Activated naive CD4-positive, alpha-beta T cell treated with anti-CD3 and anti-CD28 coated beads for 36 hours (primary cell): ENCODE results near the gene GALNS. TPM values are rescaled to one million over a fixed set of nuclear protein-coding genes. Genes with fewer than 3 reads are reported as not detected.

ENCODE experiments used
- CTCF ChIA-PET: fragments of 350-600 bp; sonication (Branson Sonifier 250); formaldehyde crosslinking; loops from one replicate; lab custom pipeline; 2021; ENCODE audit warnings: antibody characterized with exemption; lab: Charles Lee
- DNase-seq: peaks from one replicate; pipeline ENCODE4 v3.0.0-alpha.2; 2020
- H3K27ac Mint-ChIP-seq: one replicate; pipeline ENCODE4 v1.8.0; 2021; ENCODE audit warnings: mild to moderate bottlenecking, mixed read lengths
- H3K27me3 Mint-ChIP-seq: one replicate; pipeline ENCODE4 v1.8.0; 2021; ENCODE audit warnings: low read depth, mixed read lengths
- H3K36me3 Mint-ChIP-seq: one replicate; pipeline ENCODE4 v1.8.0; 2021; ENCODE audit warnings: low read depth, mixed read lengths
- H3K4me1 Mint-ChIP-seq: one replicate; pipeline ENCODE4 v1.8.0; 2021; ENCODE audit warnings: low read depth, mixed read lengths
- H3K4me3 Mint-ChIP-seq: one replicate; pipeline ENCODE4 v1.8.0; 2021; ENCODE audit warnings: mild to moderate bottlenecking, moderate library complexity, mixed read lengths
- H3K9me3 Mint-ChIP-seq: one replicate; pipeline ENCODE4 v1.8.0; 2021; ENCODE audit warnings: mixed read lengths
- intact Hi-C: fragments of 100-400 bp; cut with micrococcal nuclease; formaldehyde crosslinking; loops from one replicate; pipeline ENCODE4 v1.15.1; 2023
- total RNA-seq, 2 experiments: library from RNA; stranded (reverse); gene quantifications; one replicate each; pipeline ENCODE4 v1.2.3, GENCODE V29; 2021

The GALNS gene
- total RNA-seq, 2 experiments from 2014 or later: 10.9 to 11.2 TPM

- no peaks in the 10 kb centered on the region for H3K9me3 Mint-ChIP-seq
- intact Hi-C loops: no loop called here
These were observed 50.1 kb downstream of the GALNS start for GRCh38 chr16:88806491-88807111.

GRCh38 chr16:88805887-88806393, 50.8 kb downstream of the GALNS start:
- CTCF ChIA-PET: no interaction called here
- intact Hi-C loops: no loop called here
- no peak for DNase-seq
- Mint-ChIP-seq H3K36me3 (peaks cover 55% of the 10 kb centered on the region), H3K9me3 (no peaks in the 10 kb centered on the region), H3K27me3 (no peaks in the 10 kb centered on the region), H3K27ac (peak overlapping the region; percentile 24), H3K4me1 (peaks cover 38% of the 10 kb centered on the region), H3K4me3 (peak overlapping the region; percentile 41)

More at GRCh38 chr16:88806491-88807111, 50.1 kb downstream of the GALNS start:
- Mint-ChIP-seq H3K36me3 (peaks cover 52% of the 10 kb centered on the region), H3K27me3 (no peaks in the 10 kb centered on the region), H3K27ac (no peak overlapping the region), H3K4me3 (peak overlapping the region; percentile 41), H3K4me1 (peaks cover 33% of the 10 kb centered on the region)
- no peak for DNase-seq
- CTCF ChIA-PET: no interaction called here

- Mint-ChIP-seq H3K36me3 (peaks cover 49% of the 10 kb centered on the region), H3K27me3 (no peaks in the 10 kb centered on the region), H3K27ac (no peak overlapping the region), H3K4me1 (peaks cover 44% of the 10 kb centered on the region), H3K4me3 (peak overlapping the region; percentile 79), H3K9me3 (no peaks in the 10 kb centered on the region)
- CTCF ChIA-PET: no interaction called here
- intact Hi-C loops: no loop called here
- DNase-seq: no peak
These were observed 51.4 kb downstream of the GALNS start for GRCh38 chr16:88805340-88805715.

- peak; percentile 56 for DNase-seq
- CTCF ChIA-PET: no interaction called here
- H3K36me3 Mint-ChIP-seq: peaks cover 43% of the 10 kb centered on the region
- H3K27ac Mint-ChIP-seq: peak overlapping the region; percentile 68
- intact Hi-C loops: loop anchor here (5.0 kb wide), 2 partner anchors 102 to 122 kb away; no protein-coding TSS in a partner anchor
- no peaks in the 10 kb centered on the region for H3K9me3 Mint-ChIP-seq
- no peaks in the 10 kb centered on the region for H3K27me3 Mint-ChIP-seq
- H3K4me3 Mint-ChIP-seq: peak overlapping the region; percentile 79
- H3K4me1 Mint-ChIP-seq: peaks cover 43% of the 10 kb centered on the region
These were observed 52.0 kb downstream of the GALNS start for GRCh38 chr16:88804552-88805339.

- H3K36me3 Mint-ChIP-seq: peaks cover 38% of the 10 kb centered on the region
- no peak for DNase-seq
- CTCF ChIA-PET: no interaction called here
- no peaks in the 10 kb centered on the region for H3K27me3 Mint-ChIP-seq
- peak overlapping the region; percentile 68 for H3K27ac Mint-ChIP-seq
- H3K4me1 Mint-ChIP-seq: peaks cover 37% of the 10 kb centered on the region
- H3K9me3 Mint-ChIP-seq: no peaks in the 10 kb centered on the region
- H3K4me3 Mint-ChIP-seq: peak overlapping the region; percentile 79
- intact Hi-C loops: loop anchor here (5.0 kb wide), 2 partner anchors 102 to 122 kb away; no protein-coding TSS in a partner anchor
These were observed 52.6 kb downstream of the GALNS start for GRCh38 chr16:88804173-88804551.

GRCh38 chr16:88803264-88803987, 53.3 kb downstream of the GALNS start, which contains the start of gene CDT1:
Gene CDT1, plus strand, starts transcription at chr16:88803789. Its CDS starts 43 bp downstream, at chr16:88803832.
- Mint-ChIP-seq H3K4me3 (peak within 1 kb of the TSS; percentile 79), H3K36me3 (peaks cover 31% of the 10 kb centered on the region), H3K27me3 (no peaks in the 10 kb centered on the region), H3K4me1 (peaks cover 33% of the 10 kb centered on the region), H3K27ac (peak within 1 kb of the TSS; percentile 91), H3K9me3 (no peaks in the 10 kb centered on the region)
- CTCF ChIA-PET: interaction anchor here (0.9 to 1.0 kb wide), 2 partner anchors 17 to 66 kb away, joined by 3 to 4 read pairs; no protein-coding TSS in a partner anchor
- peak; percentile 82 for DNase-seq
- intact Hi-C loops: loop anchor here (1.0 to 5.0 kb wide), 4 partner anchors 9 to 121 kb away; partner anchors contain the start of genes GALNS and TRAPPC2L

- intact Hi-C loops: loop anchor here (5.0 kb wide), 2 partner anchors 98 to 118 kb away; no protein-coding TSS in a partner anchor
- peak overlapping the region; percentile 14 for H3K4me3 Mint-ChIP-seq
- no peaks in the 10 kb centered on the region for H3K9me3 Mint-ChIP-seq
- no peaks in the 10 kb centered on the region for H3K27me3 Mint-ChIP-seq
- H3K27ac Mint-ChIP-seq: no peak overlapping the region
- peaks cover 14% of the 10 kb centered on the region for H3K36me3 Mint-ChIP-seq
- H3K4me1 Mint-ChIP-seq: peaks cover 21% of the 10 kb centered on the region
- no peak for DNase-seq
- CTCF ChIA-PET: interaction anchor here (1.2 to 3.1 kb wide), 3 partner anchors 19 to 63 kb away, joined by 4 to 16 read pairs (median 5); no protein-coding TSS in a partner anchor
These were observed 56.5 kb downstream of the GALNS start for GRCh38 chr16:88800277-88800592.

GRCh38 chr16:88799569-88800276, 57.0 kb downstream of the GALNS start:
- Mint-ChIP-seq H3K27ac (no peak overlapping the region), H3K36me3 (peaks cover 12% of the 10 kb centered on the region), H3K9me3 (no peaks in the 10 kb centered on the region), H3K4me3 (peak overlapping the region; percentile 14), H3K4me1 (peaks cover 27% of the 10 kb centered on the region), H3K27me3 (no peaks in the 10 kb centered on the region)
- DNase-seq: peak; percentile 62
- intact Hi-C loops: loop anchor here (5.0 kb wide), 2 partner anchors 97 to 117 kb away; no protein-coding TSS in a partner anchor
- CTCF ChIA-PET: interaction anchor here (0.6 to 3.1 kb wide), 3 partner anchors 19 to 215 kb away, joined by 3 to 16 read pairs (median 5); no protein-coding TSS in a partner anchor

- no peak for DNase-seq
- peaks cover 7% of the 10 kb centered on the region for H3K36me3 Mint-ChIP-seq
- no peak overlapping the region for H3K4me3 Mint-ChIP-seq
- CTCF ChIA-PET: interaction anchor here (0.6 to 3.1 kb wide), 6 partner anchors 14 to 216 kb away, joined by 3 to 16 read pairs (median 4); partner anchors contain the start of gene PIEZO1
- peaks cover 28% of the 10 kb centered on the region for H3K4me1 Mint-ChIP-seq
- no peaks in the 10 kb centered on the region for H3K9me3 Mint-ChIP-seq
- no peak overlapping the region for H3K27ac Mint-ChIP-seq
- intact Hi-C loops: no loop called here
- H3K27me3 Mint-ChIP-seq: no peaks in the 10 kb centered on the region
These were observed 57.8 kb downstream of the GALNS start for GRCh38 chr16:88798772-88799455.

- H3K4me1 Mint-ChIP-seq: peaks cover 36% of the 10 kb centered on the region
- H3K36me3 Mint-ChIP-seq: peaks cover 7% of the 10 kb centered on the region
- no peak overlapping the region for H3K4me3 Mint-ChIP-seq
- H3K9me3 Mint-ChIP-seq: no peaks in the 10 kb centered on the region
- no peaks in the 10 kb centered on the region for H3K27me3 Mint-ChIP-seq
- no peak overlapping the region for H3K27ac Mint-ChIP-seq
- DNase-seq: no peak
- intact Hi-C loops: no loop called here
- CTCF ChIA-PET: interaction anchor here (1.1 kb wide), 2 partner anchors 17 to 55 kb away, joined by 3 to 4 read pairs; no protein-coding TSS in a partner anchor
These were observed 58.7 kb downstream of the GALNS start for GRCh38 chr16:88798073-88798472.

GRCh38 chr16:88796278-88796677, 60.5 kb downstream of the GALNS start:
- peaks cover 48% of the 10 kb centered on the region for H3K4me1 Mint-ChIP-seq
- H3K27me3 Mint-ChIP-seq: no peaks in the 10 kb centered on the region
- no peak overlapping the region for H3K4me3 Mint-ChIP-seq
- CTCF ChIA-PET: interaction anchor here (0.8 to 1.4 kb wide), 6 partner anchors 10 to 61 kb away, joined by 3 to 5 read pairs (median 3); partner anchors contain the start of genes GALNS and TRAPPC2L
- no peaks in the 10 kb centered on the region for H3K9me3 Mint-ChIP-seq
- DNase-seq: no peak
- H3K36me3 Mint-ChIP-seq: peaks cover 4% of the 10 kb centered on the region
- no peak overlapping the region for H3K27ac Mint-ChIP-seq
- intact Hi-C loops: no loop called here
